GM12892 (cell line): ENCODE measurements around the gene ASF1B.
A peak's percentile ranks its signal among the peaks of the same experiment; 100 is the strongest.

Experiments used
- DNase-seq: peaks from one replicate; pipeline ENCODE4 v3.0.0; 2011; ENCODE audit not compliant: insufficient read length
- FAIRE-seq: peaks from 2 replicates; lab custom pipeline; 2011; peaks lifted over from hg19 to GRCh38; lab: Jason Lieb, UNC
- POLR2A ChIP-seq: IDR thresholded peaks from 2 replicates; pipeline ENCODE4 v1.6.1; 2011; ENCODE audit warnings: low read depth, low read length, control low read depth
- POLR2AphosphoS5 ChIP-seq: IDR thresholded peaks from 2 replicates; pipeline ENCODE4 v1.6.1; 2011; ENCODE audit warnings: low read depth, low read length, control low read depth
- TAF1 ChIP-seq: IDR thresholded peaks from 2 replicates; pipeline ENCODE4 v1.6.1; 2011; ENCODE audit warnings: low read depth, mild to moderate bottlenecking, control low read depth, low read length, borderline replicate concordance

Gene ASF1B

DNA sequence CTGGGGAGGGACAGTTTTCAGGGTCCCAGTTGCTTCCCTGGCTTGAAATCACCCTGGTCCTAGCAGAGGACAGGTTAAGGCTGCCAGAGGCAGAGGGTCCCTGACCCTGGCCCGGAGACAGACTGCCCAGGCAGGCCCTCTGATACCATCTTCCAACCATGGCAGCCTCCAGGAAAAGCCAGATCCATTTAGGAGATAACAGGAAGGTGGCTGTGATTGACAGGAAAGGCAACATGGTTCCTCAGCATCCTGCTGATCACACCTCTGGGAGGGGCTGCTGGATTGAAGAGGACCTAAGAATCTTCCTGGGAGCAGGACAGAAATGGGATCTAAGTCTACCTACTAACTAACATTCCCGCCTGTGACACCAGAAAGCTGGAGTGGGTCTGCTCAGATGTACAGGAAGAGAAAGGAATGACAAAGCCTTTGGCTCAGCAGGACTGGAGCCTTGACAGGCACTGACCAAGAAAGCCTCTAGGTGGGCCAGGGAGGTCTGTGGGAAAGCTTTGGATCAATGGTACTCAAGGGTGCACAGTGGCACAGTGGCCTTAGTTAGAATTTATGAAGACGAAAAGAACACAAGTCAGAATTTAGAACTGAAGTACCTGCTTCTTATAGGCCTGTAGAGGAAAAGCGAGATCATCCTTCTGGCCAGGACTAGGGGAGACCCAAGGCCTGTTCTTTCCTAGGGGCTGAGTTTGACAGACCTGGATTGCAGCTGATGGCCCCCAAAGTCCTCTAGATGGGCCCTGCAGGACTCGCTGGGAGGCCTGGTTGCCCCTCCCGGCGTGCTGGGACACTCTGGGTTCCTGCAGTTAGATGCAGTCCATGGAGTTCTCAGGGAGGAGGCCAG is 16.5 kb downstream of the ASF1B start:
- FAIRE-seq (no peak), DNase-seq (no peak)
- TF ChIP-seq POLR2A (no peak), TAF1 (no peak), POLR2AphosphoS5 (no peak)

DNA sequence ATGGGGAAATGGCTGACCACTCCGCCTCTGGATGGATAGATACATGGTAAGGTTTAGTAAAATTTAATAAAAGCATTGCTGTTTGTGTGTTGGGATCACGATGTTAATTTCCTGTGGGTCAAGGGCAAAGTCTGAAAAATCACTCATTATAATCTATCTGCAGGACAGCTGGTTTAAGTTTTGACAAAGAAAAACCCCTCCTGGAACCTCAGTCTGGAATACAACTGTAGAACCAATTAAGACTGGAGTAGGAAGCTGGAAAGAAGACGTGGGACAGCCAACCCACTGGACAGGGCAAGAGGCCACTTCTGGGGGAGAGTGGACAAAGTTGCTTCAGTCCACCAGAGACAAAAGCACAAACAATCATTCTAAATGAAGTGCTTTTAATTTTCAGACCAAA is 17.2 kb downstream of the ASF1B start:
- no peak for DNase-seq
- TF ChIP-seq TAF1 (no peak), POLR2AphosphoS5 (no peak), POLR2A (no peak)
- no peak for FAIRE-seq

DNA sequence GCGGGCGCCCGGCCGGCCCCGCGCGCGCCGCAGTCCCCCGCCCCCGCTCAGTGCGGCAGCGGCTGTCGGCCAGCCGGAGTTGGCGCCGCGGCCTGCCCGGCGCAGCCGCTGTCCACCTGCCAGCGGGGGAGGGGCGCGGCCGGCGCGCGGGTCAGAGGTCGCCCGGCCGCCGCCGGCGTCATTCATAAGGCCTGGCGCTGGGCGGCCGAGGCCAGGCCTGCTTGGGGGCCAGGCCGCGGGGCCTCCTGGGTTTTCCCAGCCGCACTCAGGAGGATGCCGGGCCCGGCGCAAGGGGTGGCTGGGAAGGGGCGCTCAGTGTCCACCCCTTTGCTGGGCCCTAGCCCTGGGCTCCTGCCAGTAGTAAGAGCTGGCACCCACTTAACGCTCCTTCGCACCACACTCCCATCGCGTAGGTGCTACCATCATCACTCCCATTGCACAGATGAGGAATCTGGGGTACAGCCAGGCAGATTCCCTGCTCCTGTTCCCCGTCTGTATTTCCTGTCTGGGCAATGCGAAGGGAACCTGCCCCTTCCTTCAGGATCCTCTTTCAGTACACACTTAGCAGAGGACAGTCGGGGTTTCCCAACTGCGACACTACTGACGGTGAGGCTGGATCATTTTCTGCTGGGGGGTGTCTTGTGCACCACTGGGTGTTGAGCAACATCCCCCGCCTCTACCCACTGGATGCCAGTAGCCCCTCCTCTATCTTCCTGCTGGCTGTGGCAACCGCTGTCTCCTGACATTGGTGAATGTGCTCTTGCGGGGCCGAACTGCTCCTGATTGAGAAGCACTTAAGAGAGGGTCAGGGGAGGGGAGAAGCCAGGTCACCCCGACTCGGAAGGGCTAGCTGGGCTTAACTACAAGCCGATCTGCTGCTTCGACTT is 18.0 kb downstream of the ASF1B start:
- TF ChIP-seq TAF1 (no peak), POLR2AphosphoS5 (no peak), POLR2A (no peak)
- DNase-seq (no peak), FAIRE-seq (peak; percentile 66)

- TF ChIP-seq POLR2AphosphoS5 (no peak), TAF1 (no peak)
- FAIRE-seq (peak; percentile 97), DNase-seq (peak; percentile 99)
These were observed 18.7 kb downstream of the ASF1B start, which contains the start of gene PRKACA for GRCh38 chr19:14117668-14118164. Gene PRKACA, minus strand, starts transcription at chr19:14117762. Its CDS starts 215 bp downstream, at chr19:14117547.

GRCh38 chr19:14116918-14117578 is 19.3 kb downstream of the ASF1B start:
- no peak for TF ChIP-seq TAF1
- TF ChIP-seq POLR2AphosphoS5 = no peak
- TF ChIP-seq POLR2A = no peak
- DNase-seq = no peak
- FAIRE-seq = no peak

DNA sequence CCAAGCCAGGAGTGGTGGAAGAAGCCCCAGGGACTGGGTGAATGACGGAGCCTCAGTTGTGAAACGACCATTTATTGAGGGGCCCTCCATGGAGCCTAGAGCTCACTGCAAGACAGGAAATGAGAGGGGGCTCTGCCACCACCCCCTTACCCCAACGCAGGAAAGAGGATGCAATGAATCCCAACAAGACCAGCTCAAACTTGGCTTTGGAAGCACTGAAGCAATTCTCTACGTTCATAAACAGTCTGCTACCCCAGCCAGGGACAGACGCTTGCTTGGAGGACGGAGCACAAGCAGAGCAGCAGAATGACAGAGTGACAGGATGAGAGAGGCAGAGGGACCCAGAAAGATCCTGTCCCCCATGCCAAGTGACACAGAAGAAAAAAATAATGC is 19.9 kb downstream of the ASF1B start:
- TF ChIP-seq POLR2A = no peak
- TF ChIP-seq TAF1 = no peak
- no peak for TF ChIP-seq POLR2AphosphoS5
- DNase-seq (no peak), FAIRE-seq (no peak)

DNA sequence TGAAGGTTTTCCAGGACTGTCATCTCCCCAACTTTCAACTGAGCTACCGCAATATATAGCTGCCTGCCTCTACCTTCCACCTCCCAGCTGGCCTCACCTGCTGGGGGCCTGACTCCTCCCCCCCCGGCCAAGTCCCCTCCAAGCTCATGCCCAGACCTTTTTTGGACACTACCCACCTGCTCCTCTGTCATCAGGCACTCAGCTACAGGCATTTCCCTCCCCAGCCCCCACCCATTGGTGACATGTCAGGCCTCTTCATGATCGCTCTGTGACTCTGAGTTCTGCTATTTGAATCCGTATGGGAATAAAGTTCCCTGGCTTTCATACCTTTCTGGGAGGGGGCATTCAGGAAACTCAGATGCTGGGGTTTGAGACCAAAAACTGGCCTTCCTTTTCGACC is 20.6 kb downstream of the ASF1B start:
- FAIRE-seq = no peak
- no peak for TF ChIP-seq POLR2AphosphoS5
- TF ChIP-seq POLR2A = no peak
- TF ChIP-seq TAF1 = no peak
- DNase-seq = no peak

DNA sequence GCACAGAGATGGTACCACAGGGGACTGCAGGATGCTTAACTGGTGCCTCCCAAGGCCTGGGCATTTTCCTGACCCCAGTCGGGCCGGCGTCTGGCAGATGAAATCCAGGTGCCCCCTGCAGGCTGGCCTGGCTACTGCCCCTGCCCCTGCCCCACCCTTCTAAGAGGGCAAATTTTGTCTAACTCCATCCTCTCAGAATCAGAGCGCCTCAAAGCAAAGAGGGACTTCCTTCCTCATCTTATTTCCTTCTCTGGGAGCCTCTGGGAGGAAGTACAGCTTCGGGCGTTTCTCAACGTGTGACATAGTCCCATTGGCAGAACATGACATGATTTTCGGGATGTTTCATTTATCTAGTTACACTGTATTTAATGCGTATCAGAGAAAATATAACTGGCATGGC is 21.5 kb downstream of the ASF1B start:
- DNase-seq = no peak
- TF ChIP-seq TAF1 (no peak), POLR2AphosphoS5 (no peak), POLR2A (no peak)
- FAIRE-seq = no peak

- FAIRE-seq (no peak), DNase-seq (no peak)
- TF ChIP-seq POLR2AphosphoS5 (no peak), POLR2A (no peak)
These were observed 21.9 kb downstream of the ASF1B start for GRCh38 chr19:14114439-14114838.

GRCh38 chr19:14113762-14114414 is 22.5 kb downstream of the ASF1B start:
- FAIRE-seq = no peak
- no peak for DNase-seq
- TF ChIP-seq POLR2A (no peak), POLR2AphosphoS5 (no peak), TAF1 (no peak)

DNA sequence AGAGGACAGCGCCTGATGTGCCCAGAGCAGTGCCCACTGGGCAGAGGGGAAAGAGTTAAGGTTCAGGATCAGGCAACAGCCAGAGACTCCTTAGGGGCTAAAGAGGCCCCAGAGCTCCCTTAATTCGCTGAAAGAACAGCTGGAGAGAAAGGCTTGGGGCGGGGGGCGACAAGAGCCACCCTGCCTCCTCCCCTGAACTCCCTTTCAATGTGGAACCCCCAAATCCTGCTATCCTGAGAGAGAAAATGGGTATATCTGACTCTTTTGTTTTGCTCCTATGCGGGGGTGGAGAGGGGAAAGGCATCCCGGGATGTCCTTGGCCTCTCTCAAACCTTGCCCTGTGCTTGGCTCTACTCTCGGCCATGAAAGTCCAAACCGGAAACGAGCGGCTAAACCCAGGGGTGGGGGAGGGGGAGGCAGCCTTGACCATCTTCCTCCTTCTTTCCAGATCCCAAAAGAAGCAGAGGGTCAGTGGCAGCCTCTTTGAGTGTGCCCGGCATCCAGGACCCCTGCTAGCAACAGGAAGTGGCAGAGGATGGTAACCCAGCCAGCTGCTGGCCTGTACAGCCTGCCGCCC is 23.5 kb downstream of the ASF1B start:
- TF ChIP-seq POLR2A (no peak), POLR2AphosphoS5 (no peak), TAF1 (no peak)
- DNase-seq (no peak), FAIRE-seq (no peak)
